ENCODE results near the gene PLEKHA5.

GRCh38 chr12:19190292-19191031 is 60.9 kb downstream of the PLEKHA5 start:
- TF ChIP-seq CTCF (IDR thresholded peaks at IDR 0.05; ENCODE audit: low read length) (no peak), EZH2 (IDR thresholded peaks at IDR 0.05; ENCODE audit: borderline replicate concordance, low read length) (no peak)

All from OCI-LY1 (cell line).